ENCODE data around the gene IFNGR2. TPM values are rescaled to one million over a fixed set of nuclear protein-coding genes. Genes with fewer than 3 reads are reported as not detected.
A peak's percentile ranks its signal among the peaks of the same experiment; 100 is the strongest.
"Not testable (repeated sequence)": the region's sequence is repeated elsewhere in the genome, so short reads cannot be mapped to it uniquely, and the experiment has no call there.

Gene IFNGR2
- total and polyA plus RNA-seq, 2 donors from 2014 or later, result 57.6 to 68.3 TPM

GRCh38 chr21:33441489-33442477 is 38.6 kb downstream of the IFNGR2 start:
- DNase-seq (peak in 4 of 5 donors; percentile 48 to 87 (median 68)), FAIRE-seq (no peak)
- Histone ChIP-seq H3K36me3 (ENCODE audit: control insufficient read depth in 2 of 3, insufficient read depth in 3 of 3, low read length in 3 of 3) (peaks cover 0 to 21% (median under 1%) of the 10 kb centered on the region in 3 donors), H3K9ac (ENCODE audit: low read length in 3 of 3) (peak overlapping the region in 1 of 3 donors; percentile 46), H3K4me3 (ENCODE audit: low read length in 3 of 3) (no peak overlapping the region), H3K4me1 (ENCODE audit: control insufficient read depth in 2 of 3, insufficient read depth in 2 of 3, low read depth in 1 of 3, low read length in 3 of 3) (peaks cover 0 to 3% (median 0%) of the 10 kb centered on the region in 3 donors), H3K27me3 (ENCODE audit: control insufficient read depth, insufficient read depth, low read length) (no peaks in the 10 kb centered on the region), H3K9me3 (ENCODE audit: control insufficient read depth in 2 of 3, insufficient read depth in 1 of 3, low read length in 3 of 3) (no peaks in the 10 kb centered on the region), H3K27ac (ENCODE audit: low read depth in 2 of 2, low read length in 2 of 2) (peak overlapping the region; percentile 23 to 75)
- intact Hi-C loops (cut with DNase I), result no loop called here
- TF ChIP-seq CTCF (IDR thresholded peaks at IDR 0.05; ENCODE audit: borderline replicate concordance, extremely low read depth, insufficient read depth), result no peak

- no peak overlapping the region for H3K27ac ChIP-seq (ENCODE audit: low read depth in 2 of 2, low read length in 2 of 2)
- DNase-seq, result no peak
These were observed 40.0 kb downstream of the IFNGR2 start for GRCh38 chr21:33443194-33443593.

GRCh38 chr21:33444499-33444898 is 41.3 kb downstream of the IFNGR2 start:
- no peak overlapping the region for H3K27ac ChIP-seq (ENCODE audit: low read depth in 2 of 2, low read length in 2 of 2)
- H3K9me3 ChIP-seq (ENCODE audit: control insufficient read depth in 2 of 3, insufficient read depth in 1 of 3, low read length in 3 of 3), result no peaks in the 10 kb centered on the region
- H3K4me3 ChIP-seq (ENCODE audit: low read length in 3 of 3), result no peak overlapping the region
- no peak overlapping the region for H3K9ac ChIP-seq (ENCODE audit: low read length in 3 of 3)
- no peak for FAIRE-seq
- no peak for DNase-seq
- peaks cover 0 to 3% (median 0%) of the 10 kb centered on the region in 3 donors for H3K4me1 ChIP-seq (ENCODE audit: control insufficient read depth in 2 of 3, insufficient read depth in 2 of 3, low read depth in 1 of 3, low read length in 3 of 3)
- H3K36me3 ChIP-seq (ENCODE audit: control insufficient read depth in 2 of 3, insufficient read depth in 3 of 3, low read length in 3 of 3), result peaks cover 0 to 4% (median 0%) of the 10 kb centered on the region in 3 donors
- no peaks in the 10 kb centered on the region for H3K27me3 ChIP-seq (ENCODE audit: control insufficient read depth, insufficient read depth, low read length)
- intact Hi-C loops (cut with DNase I), result no loop called here
- TF ChIP-seq CTCF (IDR thresholded peaks at IDR 0.05; ENCODE audit: borderline replicate concordance, extremely low read depth, insufficient read depth), result no peak

More at GRCh38 chr21:33443194-33443593, 40.0 kb downstream of the IFNGR2 start:
- no peak for TF ChIP-seq CTCF (IDR thresholded peaks at IDR 0.05; ENCODE audit: borderline replicate concordance, extremely low read depth, insufficient read depth)
- Histone ChIP-seq H3K4me3 (ENCODE audit: low read length in 3 of 3) (no peak overlapping the region), H3K9me3 (ENCODE audit: control insufficient read depth in 2 of 3, insufficient read depth in 1 of 3, low read length in 3 of 3) (no peaks in the 10 kb centered on the region), H3K4me1 (ENCODE audit: control insufficient read depth in 2 of 3, insufficient read depth in 2 of 3, low read depth in 1 of 3, low read length in 3 of 3) (peaks cover 0 to 3% (median 0%) of the 10 kb centered on the region in 3 donors), H3K9ac (ENCODE audit: low read length in 3 of 3) (no peak overlapping the region), H3K27me3 (ENCODE audit: control insufficient read depth, insufficient read depth, low read length) (no peaks in the 10 kb centered on the region), H3K36me3 (ENCODE audit: control insufficient read depth in 2 of 3, insufficient read depth in 3 of 3, low read length in 3 of 3) (peaks cover 0 to 12% (median 0%) of the 10 kb centered on the region in 3 donors)
- FAIRE-seq, result no peak
- intact Hi-C loops (cut with DNase I), result no loop called here

- H3K9me3 ChIP-seq (ENCODE audit: control insufficient read depth in 2 of 3, insufficient read depth in 1 of 3, low read length in 3 of 3); H3K9ac ChIP-seq (ENCODE audit: low read length in 3 of 3); H3K4me3 ChIP-seq (ENCODE audit: low read length in 3 of 3); intact Hi-C loops (cut with DNase I); H3K36me3 ChIP-seq (ENCODE audit: control insufficient read depth in 2 of 3, insufficient read depth in 3 of 3, low read length in 3 of 3); FAIRE-seq; H3K27me3 ChIP-seq (ENCODE audit: control insufficient read depth, insufficient read depth, low read length); H3K27ac ChIP-seq (ENCODE audit: low read depth in 2 of 2, low read length in 2 of 2); DNase-seq; H3K4me1 ChIP-seq (ENCODE audit: control insufficient read depth in 2 of 3, insufficient read depth in 2 of 3, low read depth in 1 of 3, low read length in 3 of 3): not testable (repeated sequence)
These were observed 43.4 kb downstream of the IFNGR2 start for GRCh38 chr21:33446620-33447019.

All from kidney (tissue), 14 donors.